ENCODE measurements around the gene ACTR5. TPM values are rescaled to one million over a fixed set of nuclear protein-coding genes. Genes with fewer than 3 reads are reported as not detected.

ACTR5 gene
- total and polyA plus RNA-seq, 2 of the 13 experiments (the other 11 are each of a cell fraction or from before 2014, with no cell fraction given) = 19.5 to 20.5 TPM

DNA sequence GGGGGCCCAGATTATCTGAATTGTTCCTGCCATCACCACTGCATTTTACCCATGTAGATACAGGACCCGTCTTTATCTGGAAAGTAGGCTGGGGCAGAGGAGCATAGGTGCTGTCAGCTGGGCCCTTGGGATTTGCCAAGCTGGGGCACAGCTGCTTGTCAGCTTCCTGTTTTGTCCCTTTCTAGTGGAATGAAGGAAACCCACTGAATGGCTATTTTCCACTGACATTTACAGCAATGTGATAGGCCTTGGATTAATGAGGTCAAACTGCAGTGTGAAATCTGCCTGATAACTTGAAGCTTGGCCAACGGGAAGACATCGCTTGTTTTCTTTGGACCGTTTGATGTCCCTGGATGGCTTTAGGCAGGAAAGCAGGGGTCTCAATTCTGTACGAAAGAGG is 63.9 kb downstream of the ACTR5 start:
- Histone ChIP-seq H3K36me3 (replicated peaks in 1 of 2; ENCODE audit: control insufficient read depth in 1 of 2, insufficient read depth in 2 of 2, low read length in 2 of 2) (no peaks in the 10 kb centered on the region), H4K20me1 (ENCODE audit: insufficient read depth, low read length) (no peaks in the 10 kb centered on the region), H3K27ac (ENCODE audit: extremely low read length, insufficient read depth, low read length) (no peak overlapping the region), H3K4me1 (ENCODE audit: insufficient read depth, low read length) (0 out of 2 replicates have a peak, but pooled peaks cover 4% of the 10 kb centered on the region), H3K4me3 (replicated peaks in 1 of 3; ENCODE audit: insufficient read depth in 1 of 3, low read depth in 2 of 3, low read length in 3 of 3) (no peak overlapping the region), H3K4me2 (ENCODE audit: low read depth, low read length) (no peak overlapping the region), H3K79me2 (ENCODE audit: insufficient read depth, low read length) (no peaks in the 10 kb centered on the region), H2AFZ (ENCODE audit: low read length) (no peak overlapping the region), H3K9ac (ENCODE audit: insufficient read depth, low read depth, low read length) (no peak overlapping the region), H3K27me3 (ENCODE audit: control insufficient read depth in 1 of 2, insufficient read depth in 2 of 2, low read length in 2 of 2) (peaks cover 9 to 44% of the 10 kb centered on the region in 2 experiments), H3K9me3 (ENCODE audit: low read length) (no peaks in the 10 kb centered on the region)
- TF ChIP-seq CCAR2 (optimal IDR thresholded peaks at IDR 0.05; ENCODE audit: low read depth, low read length) (no peak), ZNF775 (CRISPR knock-in tag; IDR thresholded peaks at IDR 0.05; ENCODE audit: borderline replicate concordance) (no peak), HOXD1 (CRISPR knock-in tag; IDR thresholded peaks at IDR 0.05) (no peak), FLYWCH1 (CRISPR knock-in tag; IDR thresholded peaks at IDR 0.05) (no peak), CREM (IDR thresholded peaks at IDR 0.05) (no peak), CREM (CRISPR knock-in tag; IDR thresholded peaks at IDR 0.05) (no peak), ZNF224 (CRISPR knock-in tag; IDR thresholded peaks at IDR 0.05) (no peak), ZNF75D (CRISPR knock-in tag; IDR thresholded peaks at IDR 0.05; ENCODE audit: borderline replicate concordance) (no peak), SRY (CRISPR knock-in tag; IDR thresholded peaks at IDR 0.05) (no peak), HOXA9 (CRISPR knock-in tag; IDR thresholded peaks at IDR 0.05; ENCODE audit: borderline replicate concordance) (no peak), BRD4 (CRISPR knock-in tag; IDR thresholded peaks at IDR 0.05) (no peak), ZMYM4 (CRISPR knock-in tag; IDR thresholded peaks at IDR 0.05) (no peak)
- TF ChIP-seq, protein P1, sequence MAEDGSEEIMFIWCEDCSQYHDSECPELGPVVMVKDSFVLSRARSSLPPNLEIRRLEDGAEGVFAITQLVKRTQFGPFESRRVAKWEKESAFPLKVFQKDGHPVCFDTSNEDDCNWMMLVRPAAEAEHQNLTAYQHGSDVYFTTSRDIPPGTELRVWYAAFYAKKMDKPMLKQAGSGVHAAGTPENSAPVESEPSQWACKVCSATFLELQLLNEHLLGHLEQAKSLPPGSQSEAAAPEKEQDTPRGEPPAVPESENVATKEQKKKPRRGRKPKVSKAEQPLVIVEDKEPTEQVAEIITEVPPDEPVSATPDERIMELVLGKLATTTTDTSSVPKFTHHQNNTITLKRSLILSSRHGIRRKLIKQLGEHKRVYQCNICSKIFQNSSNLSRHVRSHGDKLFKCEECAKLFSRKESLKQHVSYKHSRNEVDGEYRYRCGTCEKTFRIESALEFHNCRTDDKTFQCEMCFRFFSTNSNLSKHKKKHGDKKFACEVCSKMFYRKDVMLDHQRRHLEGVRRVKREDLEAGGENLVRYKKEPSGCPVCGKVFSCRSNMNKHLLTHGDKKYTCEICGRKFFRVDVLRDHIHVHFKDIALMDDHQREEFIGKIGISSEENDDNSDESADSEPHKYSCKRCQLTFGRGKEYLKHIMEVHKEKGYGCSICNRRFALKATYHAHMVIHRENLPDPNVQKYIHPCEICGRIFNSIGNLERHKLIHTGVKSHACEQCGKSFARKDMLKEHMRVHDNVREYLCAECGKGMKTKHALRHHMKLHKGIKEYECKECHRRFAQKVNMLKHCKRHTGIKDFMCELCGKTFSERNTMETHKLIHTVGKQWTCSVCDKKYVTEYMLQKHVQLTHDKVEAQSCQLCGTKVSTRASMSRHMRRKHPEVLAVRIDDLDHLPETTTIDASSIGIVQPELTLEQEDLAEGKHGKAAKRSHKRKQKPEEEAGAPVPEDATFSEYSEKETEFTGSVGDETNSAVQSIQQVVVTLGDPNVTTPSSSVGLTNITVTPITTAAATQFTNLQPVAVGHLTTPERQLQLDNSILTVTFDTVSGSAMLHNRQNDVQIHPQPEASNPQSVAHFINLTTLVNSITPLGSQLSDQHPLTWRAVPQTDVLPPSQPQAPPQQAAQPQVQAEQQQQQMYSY (CRISPR knock-in tag; IDR thresholded peaks at IDR 0.05) = no peak
- TF ChIP-seq, protein P2, sequence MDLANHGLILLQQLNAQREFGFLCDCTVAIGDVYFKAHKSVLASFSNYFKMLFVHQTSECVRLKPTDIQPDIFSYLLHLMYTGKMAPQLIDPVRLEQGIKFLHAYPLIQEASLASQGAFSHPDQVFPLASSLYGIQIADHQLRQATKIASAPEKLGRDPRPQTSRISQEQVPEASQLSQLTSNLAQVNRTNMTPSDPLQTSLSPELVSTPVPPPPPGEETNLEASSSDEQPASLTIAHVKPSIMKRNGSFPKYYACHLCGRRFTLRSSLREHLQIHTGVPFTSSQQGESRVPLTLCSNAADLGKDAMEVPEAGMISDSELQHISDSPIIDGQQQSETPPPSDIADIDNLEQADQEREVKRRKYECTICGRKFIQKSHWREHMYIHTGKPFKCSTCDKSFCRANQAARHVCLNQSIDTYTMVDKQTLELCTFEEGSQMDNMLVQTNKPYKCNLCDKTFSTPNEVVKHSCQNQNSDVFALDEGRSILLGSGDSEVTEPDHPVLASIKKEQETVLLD (CRISPR knock-in tag; IDR thresholded peaks at IDR 0.05; ENCODE audit: low read depth) = no peak
- intact Hi-C loops (cut with micrococcal nuclease; ENCODE audit: unreplicated experiment) = no loop called here
- ATAC-seq (no peak), FAIRE-seq (no peak), DNase-seq (ENCODE audit: low spot score) (no peak)
- ChIA-PET CTCF (ENCODE audit: low intra/inter-chr PET ratio, low total read pairs) (no interaction called here), POLR2A (interaction anchor here (0.9 kb wide), 1 partner anchor 118 kb away, joined by 3 read pairs; no protein-coding TSS in a partner anchor)
- BruUV-seq (replicated peaks) = no TSS peak
- in situ Hi-C loops (cut with HindIII; ENCODE audit: extremely low pct_ligation_motif_present, low pct_unique_long_range_greater_than_20kb) = no loop called here
- 31% methylated on average over 5 of the region's 5 CpGs for WGBS (ENCODE audit: low lambda C conversion rate)
